ENCODE measurements around the gene RBM5. TPM values are rescaled to one million over a fixed set of nuclear protein-coding genes. Genes with fewer than 3 reads are reported as not detected.

Gene RBM5
- total RNA-seq, 1 donor from 2014 or later, result 84.5 TPM

- peaks cover 6% of the 10 kb centered on the region for H3K27me3 ChIP-seq (ENCODE audit: control insufficient read depth, insufficient read depth, low read length)
- no peak for DNase-seq (ENCODE audit: low read depth)
- no peak overlapping the region for H3K4me3 ChIP-seq (ENCODE audit: low read depth, low read length)
- H3K36me3 ChIP-seq (ENCODE audit: control insufficient read depth, insufficient read depth, low read length), result no peaks in the 10 kb centered on the region
- TF ChIP-seq, protein P1, sequence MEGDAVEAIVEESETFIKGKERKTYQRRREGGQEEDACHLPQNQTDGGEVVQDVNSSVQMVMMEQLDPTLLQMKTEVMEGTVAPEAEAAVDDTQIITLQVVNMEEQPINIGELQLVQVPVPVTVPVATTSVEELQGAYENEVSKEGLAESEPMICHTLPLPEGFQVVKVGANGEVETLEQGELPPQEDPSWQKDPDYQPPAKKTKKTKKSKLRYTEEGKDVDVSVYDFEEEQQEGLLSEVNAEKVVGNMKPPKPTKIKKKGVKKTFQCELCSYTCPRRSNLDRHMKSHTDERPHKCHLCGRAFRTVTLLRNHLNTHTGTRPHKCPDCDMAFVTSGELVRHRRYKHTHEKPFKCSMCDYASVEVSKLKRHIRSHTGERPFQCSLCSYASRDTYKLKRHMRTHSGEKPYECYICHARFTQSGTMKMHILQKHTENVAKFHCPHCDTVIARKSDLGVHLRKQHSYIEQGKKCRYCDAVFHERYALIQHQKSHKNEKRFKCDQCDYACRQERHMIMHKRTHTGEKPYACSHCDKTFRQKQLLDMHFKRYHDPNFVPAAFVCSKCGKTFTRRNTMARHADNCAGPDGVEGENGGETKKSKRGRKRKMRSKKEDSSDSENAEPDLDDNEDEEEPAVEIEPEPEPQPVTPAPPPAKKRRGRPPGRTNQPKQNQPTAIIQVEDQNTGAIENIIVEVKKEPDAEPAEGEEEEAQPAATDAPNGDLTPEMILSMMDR (IDR thresholded peaks at IDR 0.05; ENCODE audit: insufficient read depth, low read length, poor library complexity, severe bottlenecking), result no peak
Measured at GRCh38 chr3:50126287-50127211, 37.8 kb downstream of the RBM5 start.

DNA sequence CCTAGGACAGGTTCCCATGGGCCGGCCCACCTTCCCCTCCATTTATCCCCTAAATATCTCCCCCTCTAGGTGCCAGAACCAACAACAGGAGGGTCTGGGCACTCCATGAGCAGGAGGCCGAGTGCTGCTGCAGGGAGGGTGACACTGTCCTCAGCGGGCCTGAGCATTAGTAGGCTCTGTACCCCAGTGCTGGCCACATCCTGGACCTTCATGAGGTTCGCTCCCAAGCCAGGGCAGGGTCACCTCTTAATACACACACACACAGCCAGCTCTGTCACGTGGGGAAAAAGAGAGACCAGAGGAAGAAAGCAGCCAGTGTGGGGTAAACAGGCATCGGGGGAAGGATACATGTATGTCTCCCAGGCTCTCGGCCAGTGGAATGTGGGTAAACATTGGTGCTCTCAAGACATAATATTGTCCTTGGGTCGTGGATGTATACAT, 38.6 kb downstream of the RBM5 start:
- H3K27me3 ChIP-seq (ENCODE audit: control insufficient read depth, insufficient read depth, low read length), result peaks cover 6% of the 10 kb centered on the region
- DNase-seq (ENCODE audit: low read depth), result no peak
- TF ChIP-seq, protein P1 (IDR thresholded peaks at IDR 0.05; ENCODE audit: insufficient read depth, low read length, poor library complexity, severe bottlenecking), result no peak
- no peak overlapping the region for H3K4me3 ChIP-seq (ENCODE audit: low read depth, low read length)
- H3K36me3 ChIP-seq (ENCODE audit: control insufficient read depth, insufficient read depth, low read length), result no peaks in the 10 kb centered on the region

GRCh38 chr3:50128001-50128400, 39.3 kb downstream of the RBM5 start:
- Histone ChIP-seq H3K36me3 (ENCODE audit: control insufficient read depth, insufficient read depth, low read length) (no peaks in the 10 kb centered on the region), H3K27me3 (ENCODE audit: control insufficient read depth, insufficient read depth, low read length) (peaks cover 8% of the 10 kb centered on the region), H3K4me3 (ENCODE audit: low read depth, low read length) (no peak overlapping the region)
- TF ChIP-seq, protein P1 (IDR thresholded peaks at IDR 0.05; ENCODE audit: insufficient read depth, low read length, poor library complexity, severe bottlenecking), result no peak
- no peak for DNase-seq (ENCODE audit: low read depth)

- no peak for DNase-seq (ENCODE audit: low read depth)
Measured at GRCh38 chr3:50130436-50130835, 41.7 kb downstream of the RBM5 start.

DNA sequence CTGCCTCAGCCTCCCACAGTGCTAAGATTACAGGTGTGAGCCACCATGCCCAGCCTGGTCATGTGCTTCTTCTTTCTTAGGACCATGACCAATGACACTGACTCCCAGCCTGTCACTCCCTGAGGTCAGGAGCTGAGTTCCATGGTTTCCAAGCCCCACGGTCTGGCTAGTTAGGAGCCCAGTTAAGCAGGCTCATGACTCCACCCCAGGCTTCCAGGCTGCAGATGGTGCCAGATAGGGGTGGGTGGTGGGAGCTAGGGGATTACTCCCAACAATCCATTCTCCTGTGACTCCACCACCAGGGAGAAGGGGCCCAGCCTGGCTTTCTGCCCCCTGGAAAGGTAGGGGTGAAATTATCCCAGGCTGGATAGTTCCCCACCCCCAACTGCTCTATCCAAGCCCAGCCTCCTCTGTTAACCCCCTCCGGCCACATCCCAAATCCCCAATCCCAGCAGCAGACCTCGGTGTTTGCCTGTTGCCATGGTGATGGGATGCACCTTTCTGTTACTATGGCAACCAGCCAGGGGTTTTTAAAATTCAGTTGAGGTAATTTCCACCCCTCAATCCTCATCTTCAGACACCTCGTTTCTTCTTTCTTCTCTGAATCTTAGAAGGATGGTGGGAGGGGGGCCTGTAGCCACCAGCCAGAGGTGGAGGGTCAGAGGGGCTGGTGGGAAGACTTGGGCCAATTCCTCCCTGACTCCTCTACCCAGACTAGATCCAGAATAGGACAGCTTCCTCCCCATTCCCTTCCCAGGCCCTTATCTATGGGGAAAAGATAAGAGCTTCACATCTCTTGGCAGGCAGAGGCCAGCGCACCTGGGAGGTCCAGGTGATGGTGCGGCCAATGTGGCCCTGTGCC, 43.9 kb downstream of the RBM5 start:
- peaks cover 11% of the 10 kb centered on the region for H3K27me3 ChIP-seq (ENCODE audit: control insufficient read depth, insufficient read depth, low read length)

More at GRCh38 chr3:50130436-50130835, 41.7 kb downstream of the RBM5 start:
- no peaks in the 10 kb centered on the region for H3K36me3 ChIP-seq (ENCODE audit: control insufficient read depth, insufficient read depth, low read length)
- TF ChIP-seq, protein P1 (IDR thresholded peaks at IDR 0.05; ENCODE audit: insufficient read depth, low read length, poor library complexity, severe bottlenecking), result no peak
- peaks cover 11% of the 10 kb centered on the region for H3K27me3 ChIP-seq (ENCODE audit: control insufficient read depth, insufficient read depth, low read length)
- no peak overlapping the region for H3K4me3 ChIP-seq (ENCODE audit: low read depth, low read length)

More for the DNA sequence above, 43.9 kb downstream of the RBM5 start:
- DNase-seq (ENCODE audit: low read depth), result no peak
- Histone ChIP-seq H3K36me3 (ENCODE audit: control insufficient read depth, insufficient read depth, low read length) (no peaks in the 10 kb centered on the region), H3K4me3 (ENCODE audit: low read depth, low read length) (no peak overlapping the region)
- TF ChIP-seq, protein P1 (IDR thresholded peaks at IDR 0.05; ENCODE audit: insufficient read depth, low read length, poor library complexity, severe bottlenecking), result no peak

Measured in kidney epithelial cell (primary cell).